Right atrium auricular region (tissue), 2 donors: ENCODE results near the gene HIVEP2. TPM values are rescaled to one million over a fixed set of nuclear protein-coding genes. Genes with fewer than 3 reads are reported as not detected.

Experiments
- DNase-seq: peaks from one replicate; pipeline ENCODE4 v3.0.0-alpha.2; 2019; ENCODE audit warnings: low spot score
- H3K27ac ChIP-seq, 2 donors: fragments of 200-600 bp; sonication (generic); 1 replicate in 1 of 2; 2 replicates in 1 of 2; pipeline ENCODE4 v1.5.1; 2016 to 2019
- H3K27me3 ChIP-seq, 2 donors: fragments of 200-600 bp; sonication (generic); one replicate each; pipeline versions ENCODE4 v1.5.1 to v1.6.0; 2017 to 2019
- H3K36me3 ChIP-seq: fragments of 200-600 bp; sonication (generic); one replicate; pipeline ENCODE4 v1.5.1; 2016
- H3K4me1 ChIP-seq, 2 donors: fragments of 200-600 bp; sonication (generic); one replicate each; pipeline versions ENCODE4 v1.5.1 to v1.6.0; 2017 to 2019
- H3K4me3 ChIP-seq, 2 donors: fragments of 200-600 bp; sonication (generic); 1 replicate in 1 of 2; 2 replicates in 1 of 2; pipeline ENCODE4 v1.5.1; 2017 to 2019; ENCODE audit warnings: mild to moderate bottlenecking in 1 of 2, moderate library complexity in 1 of 2
- H3K9me3 ChIP-seq, 2 donors: fragments of 200-600 bp; sonication (generic); one replicate each; pipeline ENCODE4 v1.5.1; 2019
- total RNA-seq, 2 donors: library from RNA; depleted of rRNA; stranded (reverse); fragments of >200 nt; gene quantifications; one replicate each; pipeline ENCODE4 v1.1.0, GENCODE V29; 2016
- TF ChIP-seq, protein P1 (sequence below), 2 donors: fragments of 200-600 bp; sonication (generic); IDR thresholded peaks; one replicate each; pipeline ENCODE4 v1.5.1; 2019; ENCODE audit warnings: antibody characterized with exemption in 2 of 2

Gene HIVEP2
- total RNA-seq, 2 donors from 2014 or later: 19.2 to 28.6 TPM

DNA sequence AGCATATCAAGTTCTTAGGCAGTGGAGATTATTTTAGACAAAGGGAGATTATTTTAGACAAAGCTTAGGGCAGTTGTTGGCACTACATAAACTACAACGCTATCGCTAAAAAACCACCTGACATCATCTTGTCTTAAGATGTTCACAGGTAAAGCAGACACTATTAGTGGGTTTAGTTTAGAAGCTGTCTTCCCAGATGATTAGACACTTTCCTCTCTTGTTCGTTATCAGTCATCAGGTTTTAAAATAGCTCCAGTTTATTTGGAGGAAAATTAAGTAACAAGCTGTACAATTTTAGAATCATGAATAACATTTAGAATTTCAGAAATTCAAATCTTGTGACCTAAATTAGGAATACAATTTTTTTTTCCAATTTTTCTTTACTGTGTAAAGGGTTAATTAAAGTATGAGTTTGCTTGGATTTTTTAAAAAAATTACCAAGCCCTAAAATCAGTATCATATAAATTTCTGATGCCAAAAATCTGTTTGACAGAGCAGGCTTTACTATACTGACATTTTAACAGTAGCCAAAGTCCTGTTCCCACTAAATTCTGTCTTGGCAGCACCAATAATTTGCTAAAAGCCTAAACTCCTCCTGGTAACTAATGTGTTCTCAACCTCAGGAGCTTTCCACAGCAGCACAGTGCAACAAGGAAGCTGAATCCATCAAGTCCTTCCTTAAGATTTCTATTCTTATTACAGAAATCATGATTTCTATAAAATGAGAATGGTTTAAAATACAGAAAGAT is 109.0 kb downstream of the HIVEP2 start:
- peak overlapping the region in 1 of 2 donors; percentile 20 for H3K27ac ChIP-seq
- H3K27me3 ChIP-seq: no peaks in the 10 kb centered on the region
- DNase-seq: no peak
- TF ChIP-seq, protein P1, sequence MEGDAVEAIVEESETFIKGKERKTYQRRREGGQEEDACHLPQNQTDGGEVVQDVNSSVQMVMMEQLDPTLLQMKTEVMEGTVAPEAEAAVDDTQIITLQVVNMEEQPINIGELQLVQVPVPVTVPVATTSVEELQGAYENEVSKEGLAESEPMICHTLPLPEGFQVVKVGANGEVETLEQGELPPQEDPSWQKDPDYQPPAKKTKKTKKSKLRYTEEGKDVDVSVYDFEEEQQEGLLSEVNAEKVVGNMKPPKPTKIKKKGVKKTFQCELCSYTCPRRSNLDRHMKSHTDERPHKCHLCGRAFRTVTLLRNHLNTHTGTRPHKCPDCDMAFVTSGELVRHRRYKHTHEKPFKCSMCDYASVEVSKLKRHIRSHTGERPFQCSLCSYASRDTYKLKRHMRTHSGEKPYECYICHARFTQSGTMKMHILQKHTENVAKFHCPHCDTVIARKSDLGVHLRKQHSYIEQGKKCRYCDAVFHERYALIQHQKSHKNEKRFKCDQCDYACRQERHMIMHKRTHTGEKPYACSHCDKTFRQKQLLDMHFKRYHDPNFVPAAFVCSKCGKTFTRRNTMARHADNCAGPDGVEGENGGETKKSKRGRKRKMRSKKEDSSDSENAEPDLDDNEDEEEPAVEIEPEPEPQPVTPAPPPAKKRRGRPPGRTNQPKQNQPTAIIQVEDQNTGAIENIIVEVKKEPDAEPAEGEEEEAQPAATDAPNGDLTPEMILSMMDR (IDR thresholded peaks at IDR 0.05): no peak
- H3K4me1 ChIP-seq: peaks cover 0 to 12% of the 10 kb centered on the region in 2 donors
- no peak overlapping the region for H3K4me3 ChIP-seq
- H3K9me3 ChIP-seq: no peaks in the 10 kb centered on the region
- H3K36me3 ChIP-seq: no peaks in the 10 kb centered on the region

DNA sequence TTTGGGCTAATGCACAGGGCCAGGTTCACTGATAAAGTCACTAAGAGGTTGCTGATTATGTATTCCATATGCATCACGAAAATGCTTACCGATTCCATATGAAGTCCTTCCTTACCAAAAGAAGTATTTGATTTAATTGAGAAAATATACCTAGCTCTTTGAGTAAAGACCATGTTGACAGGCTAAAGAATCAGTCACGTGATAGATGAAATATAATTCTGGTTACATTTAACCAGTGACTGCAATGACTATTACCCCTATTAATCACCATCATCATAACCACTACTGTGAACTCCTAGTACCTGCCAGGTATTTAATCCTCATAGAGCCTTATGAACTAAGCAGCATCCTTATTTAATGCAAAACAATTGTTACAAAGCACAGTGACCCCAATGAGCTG is 110.1 kb downstream of the HIVEP2 start:
- DNase-seq: no peak
- Histone ChIP-seq H3K27me3 (no peaks in the 10 kb centered on the region), H3K36me3 (no peaks in the 10 kb centered on the region), H3K27ac (no peak overlapping the region), H3K4me3 (no peak overlapping the region), H3K4me1 (peaks cover 0 to 17% of the 10 kb centered on the region in 2 donors), H3K9me3 (no peaks in the 10 kb centered on the region)
- TF ChIP-seq, protein P1 (IDR thresholded peaks at IDR 0.05): no peak

DNA sequence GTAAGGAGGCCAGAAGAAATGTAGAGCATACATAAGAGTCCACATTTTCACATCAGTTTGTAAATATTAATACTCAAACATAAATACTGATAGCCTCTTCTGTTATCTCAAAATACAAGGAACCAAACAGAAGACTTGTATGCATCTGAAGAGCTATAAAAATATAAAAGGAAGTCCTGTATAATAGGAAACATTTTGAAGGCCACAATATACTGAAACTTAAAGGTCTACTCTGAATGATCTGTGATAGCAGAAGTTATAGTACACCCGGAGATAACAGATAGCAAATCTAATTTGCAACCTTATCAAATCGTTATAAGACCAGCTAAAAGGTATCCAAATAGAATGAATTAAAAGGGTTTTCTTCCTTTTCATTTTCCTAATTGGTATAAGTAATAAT is 111.2 kb downstream of the HIVEP2 start:
- Histone ChIP-seq H3K4me3 (no peak overlapping the region), H3K27ac (no peak overlapping the region), H3K27me3 (no peaks in the 10 kb centered on the region), H3K9me3 (no peaks in the 10 kb centered on the region), H3K36me3 (no peaks in the 10 kb centered on the region), H3K4me1 (peaks cover 0 to 17% of the 10 kb centered on the region in 2 donors)
- TF ChIP-seq, protein P1 (IDR thresholded peaks at IDR 0.05): no peak
- DNase-seq: no peak

DNA sequence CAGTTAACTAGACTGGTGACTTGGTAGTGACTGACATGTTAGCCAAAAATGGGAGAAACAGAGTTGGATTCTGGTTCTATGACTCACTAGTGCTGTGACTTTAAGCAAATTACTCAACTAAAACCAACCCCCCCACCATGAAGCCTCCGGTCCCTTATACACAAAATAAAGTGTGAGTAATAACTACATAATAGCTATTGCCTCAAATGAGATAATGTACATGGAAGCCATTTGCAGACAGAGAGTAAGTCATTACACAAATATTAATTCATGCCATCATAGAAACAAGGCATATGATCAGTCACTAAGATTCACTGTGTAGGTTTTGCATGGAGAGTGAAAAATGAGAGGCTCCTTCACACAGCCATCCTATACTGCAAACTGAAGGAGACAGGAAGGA is 111.9 kb downstream of the HIVEP2 start:
- peaks cover 0 to 18% of the 10 kb centered on the region in 2 donors for H3K4me1 ChIP-seq
- H3K27me3 ChIP-seq: no peaks in the 10 kb centered on the region
- H3K27ac ChIP-seq: no peak overlapping the region
- no peaks in the 10 kb centered on the region for H3K36me3 ChIP-seq
- DNase-seq: no peak
- H3K4me3 ChIP-seq: no peak overlapping the region
- TF ChIP-seq, protein P1 (IDR thresholded peaks at IDR 0.05): no peak
- no peaks in the 10 kb centered on the region for H3K9me3 ChIP-seq

DNA sequence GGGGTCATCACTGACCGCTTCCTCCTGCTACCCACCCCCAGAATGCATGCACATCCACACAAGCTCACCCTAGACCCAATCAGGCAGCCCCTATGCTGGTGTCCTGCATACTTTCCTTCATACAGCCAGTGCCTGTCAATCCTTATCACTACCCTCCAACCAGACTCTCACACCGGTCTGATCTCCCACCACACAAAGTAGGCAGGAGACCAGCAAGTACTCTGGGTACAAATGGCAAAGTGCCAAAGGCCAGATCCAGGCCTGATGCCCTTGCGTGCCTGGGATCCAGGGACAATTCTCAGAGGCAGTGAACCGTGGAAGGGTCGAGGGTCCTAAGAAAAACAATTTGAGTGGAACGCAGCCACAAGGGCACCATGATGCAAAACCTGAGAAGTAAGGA is 114.2 kb downstream of the HIVEP2 start:
- TF ChIP-seq, protein P1 (IDR thresholded peaks at IDR 0.05): no peak
- H3K9me3 ChIP-seq: no peaks in the 10 kb centered on the region
- no peak for DNase-seq
- H3K27ac ChIP-seq: no peak overlapping the region
- H3K27me3 ChIP-seq: no peaks in the 10 kb centered on the region
- no peaks in the 10 kb centered on the region for H3K36me3 ChIP-seq
- no peak overlapping the region for H3K4me3 ChIP-seq
- peaks cover 0 to 25% of the 10 kb centered on the region in 2 donors for H3K4me1 ChIP-seq
